Loucy (cell line): ENCODE measurements around the gene KRT1.

Experiments
- H2AFZ ChIP-seq: fragments of 200-600 bp; sonication (generic); 2 replicates; pipeline ENCODE4 v1.6.0; 2016; ENCODE audit warnings: antibody characterized with exemption, mild to moderate bottlenecking, low read length, moderate library complexity
- H3F3A ChIP-seq: fragments of 200-600 bp; 2 replicates; pipeline ENCODE4 v1.6.0; 2016; ENCODE audit warnings: antibody characterized with exemption, low read depth, mild to moderate bottlenecking
- H3K27me3 ChIP-seq: fragments of 200-600 bp; sonication (generic); 2 replicates; pipeline ENCODE4 v1.6.1; 2014; ENCODE audit warnings: low read length, mild to moderate bottlenecking; ENCODE audit not compliant: insufficient read depth, poor library complexity, severe bottlenecking
- H3K36me3 ChIP-seq: fragments of 200-600 bp; sonication (generic); 2 replicates; pipeline ENCODE4 v1.6.1; 2016; ENCODE audit warnings: low read length; ENCODE audit not compliant: insufficient read depth
- H3K4me1 ChIP-seq: fragments of 200-600 bp; sonication (generic); 2 replicates; pipeline ENCODE4 v1.5.1; 2014; ENCODE audit warnings: low read length, mild to moderate bottlenecking; ENCODE audit not compliant: insufficient read depth, poor library complexity, severe bottlenecking
- H3K4me2 ChIP-seq: fragments of 200-600 bp; sonication (generic); 2 replicates; pipeline ENCODE4 v1.6.0; 2014; ENCODE audit warnings: antibody characterized with exemption, low read length, low read depth, mild to moderate bottlenecking; ENCODE audit not compliant: poor library complexity, severe bottlenecking
- H3K4me3 ChIP-seq: fragments of 200-600 bp; sonication (generic); 2 replicates; pipeline ENCODE4 v1.5.1; 2014; ENCODE audit warnings: low read length, mild to moderate bottlenecking, mixed read lengths; ENCODE audit not compliant: poor library complexity, severe bottlenecking
- H3K79me2 ChIP-seq: fragments of 200-600 bp; sonication (generic); 2 replicates; pipeline ENCODE4 v1.6.1; 2014; ENCODE audit warnings: low read length; ENCODE audit not compliant: insufficient read depth
- H3K9ac ChIP-seq: fragments of 200-600 bp; sonication (generic); 2 replicates; pipeline ENCODE4 v1.6.0; 2014; ENCODE audit warnings: mild to moderate bottlenecking, low read depth, low read length, moderate library complexity; ENCODE audit not compliant: poor library complexity, severe bottlenecking
- H3K9me2 ChIP-seq: fragments of 200-600 bp; sonication (generic); replicated peaks from 2 replicates; pipeline ENCODE4 v1.6.1; 2016; ENCODE audit warnings: low read depth, low read length, mixed read lengths
- H3K9me3 ChIP-seq: fragments of 200-600 bp; sonication (generic); 2 replicates; pipeline ENCODE4 v1.6.1; 2014; ENCODE audit warnings: mild to moderate bottlenecking, antibody characterized with exemption, low read length, low read depth; ENCODE audit not compliant: insufficient read depth
- H4K20me1 ChIP-seq: fragments of 200-600 bp; sonication (generic); 2 replicates; pipeline ENCODE4 v1.6.0; 2014; ENCODE audit warnings: antibody characterized with exemption, low read length, mild to moderate bottlenecking; ENCODE audit not compliant: insufficient read depth, poor library complexity, severe bottlenecking
- CTCF ChIP-seq: fragments of 200-600 bp; sonication (generic); conservative IDR thresholded peaks from 2 replicates; pipeline ENCODE4 v1.5.1; 2014; ENCODE audit warnings: mild to moderate bottlenecking, antibody characterized with exemption, low read length
- EZH2phosphoT487 ChIP-seq: fragments of 200-600 bp; IDR thresholded peaks from 2 replicates; pipeline ENCODE4 v1.6.1; 2018; ENCODE audit warnings: antibody characterized with exemption, mild to moderate bottlenecking, moderate library complexity, borderline replicate concordance

KRT1 gene

GRCh38 chr12:52695039-52695438 lies 14.8 kb upstream of the KRT1 start:
- no peaks in the 10 kb centered on the region for H3K36me3 ChIP-seq
- no peak overlapping the region for H3K4me2 ChIP-seq

GRCh38 chr12:52694151-52694550 lies 13.9 kb upstream of the KRT1 start:
- H3K4me2 ChIP-seq: no peak overlapping the region
- TF ChIP-seq EZH2phosphoT487 (no peak), CTCF (no peak)
- no peak overlapping the region for H2AFZ ChIP-seq
- H3K4me3 ChIP-seq: no peak overlapping the region
- H3K79me2 ChIP-seq: no peaks in the 10 kb centered on the region
- no peaks in the 10 kb centered on the region for H3K36me3 ChIP-seq
- H3K27me3 ChIP-seq: no peaks in the 10 kb centered on the region
- H3K9ac ChIP-seq: no peak overlapping the region
- peaks cover 4% of the 10 kb centered on the region for H3K4me1 ChIP-seq
- H3K9me3 ChIP-seq: no peaks in the 10 kb centered on the region
- H3F3A ChIP-seq: no peaks in the 10 kb centered on the region
- H4K20me1 ChIP-seq: no peaks in the 10 kb centered on the region
- H3K9me2 ChIP-seq: no peaks in the 10 kb centered on the region

More at GRCh38 chr12:52695039-52695438, 14.8 kb upstream of the KRT1 start:
- Histone ChIP-seq H3K27me3 (no peaks in the 10 kb centered on the region), H3K9me2 (no peaks in the 10 kb centered on the region), H3K9ac (no peak overlapping the region), H4K20me1 (no peaks in the 10 kb centered on the region), H3K4me1 (peaks cover 2% of the 10 kb centered on the region), H3F3A (no peaks in the 10 kb centered on the region), H2AFZ (no peak overlapping the region), H3K4me3 (no peak overlapping the region), H3K9me3 (no peaks in the 10 kb centered on the region), H3K79me2 (no peaks in the 10 kb centered on the region)
- TF ChIP-seq EZH2phosphoT487: no peak

- no peaks in the 10 kb centered on the region for H3K9me3 ChIP-seq
- H3K9me2 ChIP-seq: no peaks in the 10 kb centered on the region
- H3K4me1 ChIP-seq: peaks cover 5% of the 10 kb centered on the region
- no peaks in the 10 kb centered on the region for H3F3A ChIP-seq
- no peak for TF ChIP-seq CTCF
- no peak overlapping the region for H3K9ac ChIP-seq
- H3K27me3 ChIP-seq: no peaks in the 10 kb centered on the region
- no peaks in the 10 kb centered on the region for H3K79me2 ChIP-seq
- H4K20me1 ChIP-seq: no peaks in the 10 kb centered on the region
- H3K4me2 ChIP-seq: no peak overlapping the region
- H3K36me3 ChIP-seq: no peaks in the 10 kb centered on the region
- no peak overlapping the region for H2AFZ ChIP-seq
- H3K4me3 ChIP-seq: no peak overlapping the region
These were observed 13.1 kb upstream of the KRT1 start for GRCh38 chr12:52693261-52693660.

GRCh38 chr12:52692254-52692653 lies 12.0 kb upstream of the KRT1 start:
- Histone ChIP-seq H3K79me2 (no peaks in the 10 kb centered on the region), H2AFZ (no peak overlapping the region), H3K9me3 (no peaks in the 10 kb centered on the region), H3K4me3 (no peak overlapping the region), H4K20me1 (no peaks in the 10 kb centered on the region), H3K4me2 (no peak overlapping the region), H3K9ac (no peak overlapping the region), H3K4me1 (peaks cover 15% of the 10 kb centered on the region), H3F3A (no peaks in the 10 kb centered on the region), H3K9me2 (no peaks in the 10 kb centered on the region), H3K36me3 (no peaks in the 10 kb centered on the region), H3K27me3 (no peaks in the 10 kb centered on the region)
- TF ChIP-seq EZH2phosphoT487 (no peak), CTCF (no peak)
